ENCODE results near the gene MEIS2.

The MEIS2 gene

GRCh38 chr15:37117030-37117429 lies 16.7 kb upstream of the MEIS2 start:
- TF ChIP-seq CTCF (IDR thresholded peaks at IDR 0.05; ENCODE audit: insufficient read depth, missing control alignments): no peak
- no peak for FAIRE-seq
- DNase-seq (ENCODE audit: insufficient read length, low spot score): no peak

GRCh38 chr15:37115538-37115937 lies 15.2 kb upstream of the MEIS2 start:
- DNase-seq (ENCODE audit: insufficient read length, low spot score): no peak
- no peak for FAIRE-seq
- no peak for TF ChIP-seq CTCF (IDR thresholded peaks at IDR 0.05; ENCODE audit: insufficient read depth, missing control alignments)

GRCh38 chr15:37112971-37113670 lies 12.8 kb upstream of the MEIS2 start:
- DNase-seq (ENCODE audit: insufficient read length, low spot score) (no peak), FAIRE-seq (no peak)
- TF ChIP-seq CTCF (IDR thresholded peaks at IDR 0.05; ENCODE audit: insufficient read depth, missing control alignments): no peak

DNA sequence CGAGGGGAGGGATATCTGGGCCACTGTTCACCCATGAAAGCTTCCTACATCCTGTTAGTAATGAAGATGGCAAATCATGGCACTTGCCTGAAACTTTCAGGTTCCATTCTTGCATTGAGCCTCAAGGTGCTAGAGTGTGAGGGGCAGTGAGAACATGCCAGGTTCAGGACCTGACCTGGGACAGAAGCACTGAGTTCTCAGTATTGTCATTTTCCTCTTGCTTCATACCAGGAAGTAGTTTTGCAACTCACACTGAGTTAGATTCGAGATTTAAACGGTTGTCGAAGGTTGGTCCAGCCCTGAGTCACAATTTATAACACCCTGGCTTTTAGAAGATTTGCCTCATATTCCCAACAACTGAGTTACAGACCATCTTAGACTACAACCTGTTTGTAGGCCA lies 11.8 kb upstream of the MEIS2 start:
- DNase-seq (ENCODE audit: insufficient read length, low spot score) (no peak), FAIRE-seq (no peak)
- TF ChIP-seq CTCF (IDR thresholded peaks at IDR 0.05; ENCODE audit: insufficient read depth, missing control alignments): no peak

- TF ChIP-seq CTCF (IDR thresholded peaks at IDR 0.05; ENCODE audit: insufficient read depth, missing control alignments): no peak
- DNase-seq (ENCODE audit: insufficient read length, low spot score): no peak
- FAIRE-seq: no peak
Observed at GRCh38 chr15:37111427-37111717, 11.0 kb upstream of the MEIS2 start.

DNA sequence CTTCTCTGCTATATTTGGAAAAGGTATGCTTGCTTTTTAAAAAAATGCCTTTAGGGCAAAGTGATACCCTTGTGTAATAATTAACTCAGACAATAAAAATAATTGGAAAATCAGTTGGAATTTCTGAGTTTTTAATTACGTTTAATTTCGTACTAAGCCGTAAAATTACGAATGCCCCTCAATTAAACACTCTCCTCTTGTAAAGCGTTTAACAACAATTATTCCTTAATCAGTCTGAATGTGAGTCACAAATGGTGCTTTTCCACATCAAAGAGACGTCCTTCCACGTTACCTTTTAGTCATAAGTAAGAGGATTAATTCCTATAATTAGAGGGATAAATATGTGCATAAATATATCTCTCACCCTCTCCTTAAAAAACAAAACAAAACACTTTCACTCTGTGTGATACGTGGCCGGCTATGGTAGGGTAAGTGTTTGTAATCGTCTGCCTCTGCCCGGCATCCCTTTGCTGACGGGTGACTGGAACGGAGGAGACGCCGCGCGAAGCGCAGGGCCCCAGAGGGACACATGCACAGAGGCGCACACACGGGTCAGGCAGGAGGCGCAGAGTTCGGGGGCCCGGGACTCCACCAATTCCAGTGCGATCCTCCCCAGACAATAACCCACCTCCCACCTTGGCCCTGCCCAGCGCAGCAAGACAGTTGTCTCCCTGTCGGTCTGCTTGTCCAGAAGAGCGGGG lies 9.7 kb upstream of the MEIS2 start:
- TF ChIP-seq CTCF (IDR thresholded peaks at IDR 0.05; ENCODE audit: insufficient read depth, missing control alignments): no peak
- no peak for DNase-seq (ENCODE audit: insufficient read length, low spot score)
- FAIRE-seq: no peak

DNA sequence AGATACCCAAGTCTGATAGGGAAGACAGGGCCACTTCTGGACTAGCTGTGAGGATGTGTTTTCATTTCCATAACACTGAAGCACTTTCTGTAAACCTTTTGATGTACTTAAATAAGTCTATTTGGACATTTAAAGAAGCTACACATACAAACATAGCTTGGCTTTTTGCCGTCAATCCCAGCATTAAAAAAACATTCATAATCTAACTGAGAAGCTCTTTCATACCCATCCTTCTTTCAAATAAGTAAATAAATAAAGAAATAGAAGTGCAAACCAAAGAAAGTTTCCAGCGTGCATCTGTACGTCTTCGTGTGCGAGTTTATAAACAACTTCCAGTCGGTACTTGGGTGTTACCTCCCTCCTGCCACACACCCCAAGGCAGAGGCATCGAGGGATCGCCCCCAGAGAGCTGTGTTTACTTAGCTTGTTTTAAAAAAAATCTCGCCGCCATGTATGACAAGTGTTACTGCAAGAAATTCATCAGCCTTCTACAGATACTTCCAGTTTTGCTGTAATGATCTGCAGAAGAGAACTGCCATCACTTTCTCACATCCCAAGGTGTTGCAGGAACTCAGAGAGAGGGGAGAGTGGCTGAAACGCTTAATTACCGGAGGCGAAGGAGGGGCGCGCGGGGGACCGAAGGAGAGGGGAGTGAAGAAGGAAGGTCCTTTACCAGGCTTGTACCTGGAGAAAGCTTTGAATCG lies 9.0 kb upstream of the MEIS2 start:
- DNase-seq (ENCODE audit: insufficient read length, low spot score): no peak
- FAIRE-seq: no peak
- no peak for TF ChIP-seq CTCF (IDR thresholded peaks at IDR 0.05; ENCODE audit: insufficient read depth, missing control alignments)

Data from D721Med (cell line).